ENCODE results near the gene ARFGAP2. TPM values are rescaled to one million over a fixed set of nuclear protein-coding genes. Genes with fewer than 3 reads are reported as not detected.

Gene ARFGAP2
- total and polyA plus RNA-seq, 2 donors (not counting 3 experiments of a cell fraction or from before 2014, with no cell fraction given): 78.9 to 108 TPM

- TF ChIP-seq, protein P1, sequence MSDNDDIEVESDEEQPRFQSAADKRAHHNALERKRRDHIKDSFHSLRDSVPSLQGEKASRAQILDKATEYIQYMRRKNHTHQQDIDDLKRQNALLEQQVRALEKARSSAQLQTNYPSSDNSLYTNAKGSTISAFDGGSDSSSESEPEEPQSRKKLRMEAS (IDR thresholded peaks at IDR 0.05; ENCODE audit: insufficient read depth, insufficient read length): no peak
- Histone ChIP-seq H3K4me3 (replicated peaks in 1 of 3; ENCODE audit: insufficient read depth in 1 of 3, low read depth in 1 of 3, low read length in 3 of 3) (no peak overlapping the region), H3K9ac (replicated peaks; ENCODE audit: extremely low read depth, insufficient read depth, low read length) (no peak overlapping the region), H3K79me2 (ENCODE audit: control insufficient read depth, insufficient read depth, low read length) (no peaks in the 10 kb centered on the region), H4K20me1 (replicated peaks; ENCODE audit: control insufficient read depth, extremely low read depth, insufficient read depth, low read length) (no peaks in the 10 kb centered on the region), H2AFZ (ENCODE audit: low read depth, low read length) (no peak overlapping the region), H3K4me2 (ENCODE audit: insufficient read depth, low read length) (no peak overlapping the region), H3K36me3 (ENCODE audit: control insufficient read depth in 2 of 2, extremely low read depth in 1 of 2, insufficient read depth in 2 of 2, low read length in 2 of 2) (no peaks in the 10 kb centered on the region), H3K4me1 (ENCODE audit: control insufficient read depth, extremely low read depth, insufficient read depth, low read length) (no peaks in the 10 kb centered on the region), H3K27me3 (ENCODE audit: control insufficient read depth in 2 of 2, insufficient read depth in 2 of 2, low read length in 2 of 2) (no peaks in the 10 kb centered on the region), H3K9me3 (replicated peaks; ENCODE audit: control insufficient read depth, insufficient read depth, low read length) (no peaks in the 10 kb centered on the region), H3K27ac (ENCODE audit: insufficient read depth, low read depth, low read length) (no peak overlapping the region), H3K9me1 (replicated peaks; ENCODE audit: control insufficient read depth, extremely low read depth, insufficient read depth, low read length) (no peaks in the 10 kb centered on the region)
- no TSS peak for BruUV-seq (replicated peaks)
- ChIA-PET POLR2A (interaction anchor here (0.9 kb wide), 1 partner anchor 234 kb away, joined by 8 read pairs; no protein-coding TSS in a partner anchor), CTCF (interaction anchor here (1.7 kb wide), 1 partner anchor 13 kb away, joined by 6 read pairs; no protein-coding TSS in a partner anchor)
- FAIRE-seq: peak; percentile 12
- DNase-seq (ENCODE audit: low read depth, low spot score): no peak
- intact Hi-C loops (cut with micrococcal nuclease) (no loop called here), dilution Hi-C loops (cut with MboI; ENCODE audit: extremely low pct_ligation_motif_present, low sequenced_read_pairs) (no loop called here)
These were observed 36.8 kb downstream of the ARFGAP2 start for GRCh38 chr11:47139878-47140277.

DNA sequence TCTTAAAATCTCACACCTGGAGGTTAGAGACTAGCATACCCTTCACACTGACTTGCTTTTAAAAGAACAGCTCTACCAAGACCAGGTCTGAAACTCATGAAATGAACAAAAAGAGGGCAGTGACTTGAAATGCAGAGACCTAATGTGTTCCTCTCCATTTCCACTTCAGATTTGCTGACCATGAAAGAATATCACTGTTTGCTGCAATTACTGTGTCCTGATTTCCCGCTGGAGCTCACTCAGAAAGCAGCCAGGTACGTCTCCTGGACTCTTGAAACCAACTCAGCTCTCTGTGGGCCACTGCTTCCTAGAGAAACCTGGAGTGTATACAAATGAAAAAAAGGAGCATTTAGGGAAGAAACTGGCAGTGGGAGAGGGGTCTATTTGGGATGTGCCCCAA, 39.2 kb downstream of the ARFGAP2 start:
- H2AFZ ChIP-seq (ENCODE audit: low read depth, low read length): no peak overlapping the region
- no peaks in the 10 kb centered on the region for H3K79me2 ChIP-seq (ENCODE audit: control insufficient read depth, insufficient read depth, low read length)
- no peak overlapping the region for H3K27ac ChIP-seq (ENCODE audit: insufficient read depth, low read depth, low read length)
- H4K20me1 ChIP-seq (replicated peaks; ENCODE audit: control insufficient read depth, extremely low read depth, insufficient read depth, low read length): no peaks in the 10 kb centered on the region
- no peak for TF ChIP-seq JUN (IDR thresholded peaks at IDR 0.05; ENCODE audit: borderline replicate concordance, insufficient read depth, insufficient read length, low read depth)
- no peak for TF ChIP-seq POLR2A (IDR thresholded peaks at IDR 0.05; ENCODE audit: low read depth, low read length)
- TF ChIP-seq EZH2 (IDR thresholded peaks at IDR 0.05; ENCODE audit: borderline replicate concordance, low read depth, low read length, severe bottlenecking): no peak
- TF ChIP-seq, protein P2, sequence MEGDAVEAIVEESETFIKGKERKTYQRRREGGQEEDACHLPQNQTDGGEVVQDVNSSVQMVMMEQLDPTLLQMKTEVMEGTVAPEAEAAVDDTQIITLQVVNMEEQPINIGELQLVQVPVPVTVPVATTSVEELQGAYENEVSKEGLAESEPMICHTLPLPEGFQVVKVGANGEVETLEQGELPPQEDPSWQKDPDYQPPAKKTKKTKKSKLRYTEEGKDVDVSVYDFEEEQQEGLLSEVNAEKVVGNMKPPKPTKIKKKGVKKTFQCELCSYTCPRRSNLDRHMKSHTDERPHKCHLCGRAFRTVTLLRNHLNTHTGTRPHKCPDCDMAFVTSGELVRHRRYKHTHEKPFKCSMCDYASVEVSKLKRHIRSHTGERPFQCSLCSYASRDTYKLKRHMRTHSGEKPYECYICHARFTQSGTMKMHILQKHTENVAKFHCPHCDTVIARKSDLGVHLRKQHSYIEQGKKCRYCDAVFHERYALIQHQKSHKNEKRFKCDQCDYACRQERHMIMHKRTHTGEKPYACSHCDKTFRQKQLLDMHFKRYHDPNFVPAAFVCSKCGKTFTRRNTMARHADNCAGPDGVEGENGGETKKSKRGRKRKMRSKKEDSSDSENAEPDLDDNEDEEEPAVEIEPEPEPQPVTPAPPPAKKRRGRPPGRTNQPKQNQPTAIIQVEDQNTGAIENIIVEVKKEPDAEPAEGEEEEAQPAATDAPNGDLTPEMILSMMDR (IDR thresholded peaks at IDR 0.05; ENCODE audit: extremely low read depth in 1 of 2, insufficient read depth in 1 of 2, low read depth in 1 of 2, low read length in 2 of 2): no peak
- no peak for TF ChIP-seq MYC (IDR thresholded peaks at IDR 0.05; ENCODE audit: low read depth, low read length)
- no peak for TF ChIP-seq GATA2 (IDR thresholded peaks at IDR 0.05; ENCODE audit: insufficient read depth, insufficient read length, low read depth, low read length)
- TF ChIP-seq POLR2AphosphoS5 (IDR thresholded peaks at IDR 0.05; ENCODE audit: insufficient read depth, low read depth, low read length): no peak
- no peak for TF ChIP-seq FOS (IDR thresholded peaks at IDR 0.05; ENCODE audit: borderline replicate concordance, insufficient read depth, low read length)
- TF ChIP-seq, protein P1 (IDR thresholded peaks at IDR 0.05; ENCODE audit: insufficient read depth, insufficient read length): no peak
- no peaks in the 10 kb centered on the region for H3K4me1 ChIP-seq (ENCODE audit: control insufficient read depth, extremely low read depth, insufficient read depth, low read length)
- DNase-seq (ENCODE audit: low read depth, low spot score): no peak
- no peaks in the 10 kb centered on the region for H3K9me1 ChIP-seq (replicated peaks; ENCODE audit: control insufficient read depth, extremely low read depth, insufficient read depth, low read length)
- ChIA-PET CTCF (no interaction called here), POLR2A (no interaction called here)
- no peak overlapping the region for H3K4me2 ChIP-seq (ENCODE audit: insufficient read depth, low read length)
- H3K36me3 ChIP-seq (ENCODE audit: control insufficient read depth in 2 of 2, extremely low read depth in 1 of 2, insufficient read depth in 2 of 2, low read length in 2 of 2): no peaks in the 10 kb centered on the region
- H3K9me3 ChIP-seq (replicated peaks; ENCODE audit: control insufficient read depth, insufficient read depth, low read length): no peaks in the 10 kb centered on the region
- BruUV-seq (replicated peaks): no TSS peak
- intact Hi-C loops (cut with micrococcal nuclease) (no loop called here), dilution Hi-C loops (cut with MboI; ENCODE audit: extremely low pct_ligation_motif_present, low sequenced_read_pairs) (no loop called here)
- no peak overlapping the region for H3K9ac ChIP-seq (replicated peaks; ENCODE audit: extremely low read depth, insufficient read depth, low read length)
- H3K27me3 ChIP-seq (ENCODE audit: control insufficient read depth in 2 of 2, insufficient read depth in 2 of 2, low read length in 2 of 2): no peaks in the 10 kb centered on the region
- no peak for FAIRE-seq
- H3K4me3 ChIP-seq (replicated peaks in 1 of 3; ENCODE audit: insufficient read depth in 1 of 3, low read depth in 1 of 3, low read length in 3 of 3): no peak overlapping the region
